ENCODE data around the gene NUP54.

- TF ChIP-seq CTCF (IDR thresholded peaks at IDR 0.05) (no peak), POLR2A (IDR thresholded peaks at IDR 0.05) (no peak)
Measured at GRCh38 chr4:76178296-76178695, 30.1 kb upstream of the NUP54 start.
